Measurements from ENCODE around the gene ZNF134. TPM values are rescaled to one million over a fixed set of nuclear protein-coding genes. Genes with fewer than 3 reads are reported as not detected.

Gene ZNF134
- total RNA-seq, 1 donor, result 18.5 TPM

- Histone ChIP-seq H3K27ac (ENCODE audit: low read depth, low read length) (no peak overlapping the region), H3K9me3 (ENCODE audit: low read depth, low read length) (no peaks in the 10 kb centered on the region), H2AFZ (ENCODE audit: low read length) (no peak overlapping the region), H3K4me1 (ENCODE audit: insufficient read depth, low read length) (peaks cover 4% of the 10 kb centered on the region), H3K27me3 (ENCODE audit: insufficient read depth, low read length) (no peaks in the 10 kb centered on the region), H3K4me2 (ENCODE audit: insufficient read depth, low read length) (no peak overlapping the region), H4K20me1 (ENCODE audit: insufficient read depth, low read length) (no peaks in the 10 kb centered on the region), H3K36me3 (ENCODE audit: insufficient read depth, low read length) (no peaks in the 10 kb centered on the region), H3K4me3 (ENCODE audit: insufficient read depth, low read length) (no peak overlapping the region), H3K79me2 (ENCODE audit: insufficient read depth, low read length) (no peaks in the 10 kb centered on the region)
- TF ChIP-seq CTCF (IDR thresholded peaks at IDR 0.05; ENCODE audit: extremely low read depth, low read depth, low read length), result no peak
- DNase-seq (ENCODE audit: insufficient read length, low spot score, missing footprints), result no peak
Measured at GRCh38 chr19:57671124-57671895, 57.3 kb downstream of the ZNF134 start.

GRCh38 chr19:57672466-57672865 lies 58.4 kb downstream of the ZNF134 start:
- Histone ChIP-seq H3K4me1 (ENCODE audit: insufficient read depth, low read length) (peaks cover 7% of the 10 kb centered on the region), H3K36me3 (ENCODE audit: insufficient read depth, low read length) (no peaks in the 10 kb centered on the region), H3K27me3 (ENCODE audit: insufficient read depth, low read length) (no peaks in the 10 kb centered on the region), H3K4me2 (ENCODE audit: insufficient read depth, low read length) (no peak overlapping the region), H3K79me2 (ENCODE audit: insufficient read depth, low read length) (no peaks in the 10 kb centered on the region), H4K20me1 (ENCODE audit: insufficient read depth, low read length) (no peaks in the 10 kb centered on the region), H3K9me3 (ENCODE audit: low read depth, low read length) (no peaks in the 10 kb centered on the region), H3K4me3 (ENCODE audit: insufficient read depth, low read length) (no peak overlapping the region), H3K27ac (ENCODE audit: low read depth, low read length) (no peak overlapping the region), H2AFZ (ENCODE audit: low read length) (no peak overlapping the region)
- TF ChIP-seq CTCF (IDR thresholded peaks at IDR 0.05; ENCODE audit: extremely low read depth, low read depth, low read length), result no peak
- DNase-seq (ENCODE audit: insufficient read length, low spot score, missing footprints), result no peak

Other genes with a start within 250 kb of the ZNF134 start
- 23.6 and 27.9 TPM in 2 replicates for gene ZNF548, start 224.4 kb upstream of the ZNF134 start, total RNA-seq
- gene ZNF17, start 203.1 kb upstream of the ZNF134 start, total RNA-seq, result 12.7 and 15.6 TPM in 2 replicates
- gene ZNF749, start 178.9 kb upstream of the ZNF134 start, total RNA-seq, result 5.6 and 8.7 TPM in 2 replicates
- gene VN1R1, start 157.1 kb upstream of the ZNF134 start, total RNA-seq, result 0.29 and 0.72 TPM in 2 replicates
- 19.2 and 22.1 TPM in 2 replicates for gene ZNF772, start 136.7 kb upstream of the ZNF134 start, total RNA-seq
- 18.3 and 19.9 TPM in 2 replicates for gene ZNF419, start 126.5 kb upstream of the ZNF134 start, total RNA-seq
- gene ZNF773, start 114.3 kb upstream of the ZNF134 start, total RNA-seq, result 23.6 and 30.0 TPM in 2 replicates
- gene ZNF549, start 86.9 kb upstream of the ZNF134 start, total RNA-seq, result 5.8 and 6.5 TPM in 2 replicates
- 6.5 and 7.2 TPM in 2 replicates for gene ZNF550, start 54.4 kb upstream of the ZNF134 start, total RNA-seq
- gene ZNF416, start 35.3 kb upstream of the ZNF134 start, total RNA-seq, result 4.3 and 6.2 TPM in 2 replicates
- gene ZIK1, start 30.1 kb upstream of the ZNF134 start, total RNA-seq, result 11.2 and 11.6 TPM in 2 replicates
- gene ZNF530, start 14.4 kb upstream of the ZNF134 start, total RNA-seq, result 4.1 and 4.7 TPM in 2 replicates
- 9.4 and 10.9 TPM in 2 replicates for gene ZNF211, start 18.9 kb downstream of the ZNF134 start, total RNA-seq
- under 0.01 and 0.36 TPM in 2 replicates for gene ZSCAN4, start 54.7 kb downstream of the ZNF134 start, total RNA-seq
- 8.3 and 9.8 TPM in 2 replicates for gene ZNF551, start 67.7 kb downstream of the ZNF134 start, total RNA-seq
- gene ZNF154, start 95.0 kb downstream of the ZNF134 start, total RNA-seq, result 6.8 and 7.6 TPM in 2 replicates
- gene ZNF671, start 113.4 kb downstream of the ZNF134 start, total RNA-seq, result 11.2 TPM in 2 replicates
- 15.9 and 16.3 TPM in 2 replicates for gene ZNF776, start 132.6 kb downstream of the ZNF134 start, total RNA-seq
- 19.5 and 21.5 TPM in 2 replicates for gene ZNF586, start 155.4 kb downstream of the ZNF134 start, total RNA-seq
- gene ZNF552, start 200.7 kb downstream of the ZNF134 start, total RNA-seq, result 5.8 and 5.9 TPM in 2 replicates
- gene ZNF587B, start 216.1 kb downstream of the ZNF134 start, total RNA-seq, result 21.2 and 24.2 TPM in 2 replicates
- 21.8 and 26.4 TPM in 2 replicates for gene ZNF587, start 235.6 kb downstream of the ZNF134 start, total RNA-seq